COLO829 (cell line): ENCODE results near the gene KCNG1.

Source experiments
- DNase-seq: peaks from one replicate; pipeline ENCODE4 v3.0.0; 2012; ENCODE audit warnings: low spot score

The KCNG1 gene

GRCh38 chr20:51034988-51035656 lies 12.2 kb upstream of the KCNG1 start:
- DNase-seq = no peak

- no peak for DNase-seq
Measured at GRCh38 chr20:51034476-51034875, 11.6 kb upstream of the KCNG1 start.

GRCh38 chr20:51029963-51030920 lies 7.3 kb upstream of the KCNG1 start:
- no peak for DNase-seq

GRCh38 chr20:51029556-51029955 lies 6.6 kb upstream of the KCNG1 start:
- DNase-seq = no peak

GRCh38 chr20:51028616-51029212 lies 5.8 kb upstream of the KCNG1 start:
- DNase-seq = no peak

GRCh38 chr20:51027035-51027795 lies 4.3 kb upstream of the KCNG1 start:
- no peak for DNase-seq

GRCh38 chr20:51026269-51026668 lies 3.4 kb upstream of the KCNG1 start:
- DNase-seq = no peak

- no peak for DNase-seq
Measured at GRCh38 chr20:51024761-51025160, 1.9 kb upstream of the KCNG1 start.

- DNase-seq = no peak
Measured at GRCh38 chr20:51023617-51024155, 779 bp upstream of the KCNG1 start.

- no peak for DNase-seq
Measured at GRCh38 chr20:51022227-51022802, 592 bp downstream of the KCNG1 start.

GRCh38 chr20:51021067-51022025 lies 1.6 kb downstream of the KCNG1 start:
- DNase-seq = no peak

GRCh38 chr20:51020657-51021056 lies 2.2 kb downstream of the KCNG1 start:
- no peak for DNase-seq

GRCh38 chr20:51019656-51020592 lies 3.0 kb downstream of the KCNG1 start:
- no peak for DNase-seq

- DNase-seq = no peak
Measured at GRCh38 chr20:51017251-51017650, 5.7 kb downstream of the KCNG1 start.

- no peak for DNase-seq
Measured at GRCh38 chr20:51016521-51016920, 6.4 kb downstream of the KCNG1 start.

GRCh38 chr20:51014797-51015722 lies 7.8 kb downstream of the KCNG1 start:
- peak; percentile 85 for DNase-seq

- DNase-seq = no peak
Measured at GRCh38 chr20:51013577-51014330, 9.2 kb downstream of the KCNG1 start.
